Gastrocnemius medialis (tissue), 4 donors: ENCODE measurements around the gene BICD2. TPM values are rescaled to one million over a fixed set of nuclear protein-coding genes. Genes with fewer than 3 reads are reported as not detected.
"Not testable (repeated sequence)": the region's sequence is repeated elsewhere in the genome, so short reads cannot be mapped to it uniquely, and the experiment has no call there.

Experiments used
- ATAC-seq, 2 donors: fragments of 150-250 bp; one replicate each; pipeline ENCODE4 v1.9.1; 2016
- DNase-seq, 2 donors: peaks; one replicate each; pipeline ENCODE4 v3.0.0-alpha.2; 2019
- H3K27ac ChIP-seq, 4 donors: fragments of 200-600 bp; sonication (generic); 1 replicate in 1 of 4; 2 replicates in 3 of 4; pipeline ENCODE4 v1.5.1; 2016 to 2018; ENCODE audit warnings: mild to moderate bottlenecking in 2 of 4, moderate library complexity in 1 of 4
- H3K27me3 ChIP-seq, 3 donors: fragments of 200-600 bp; sonication (generic) in 2 of 3; 1 replicate in 1 of 3; 2 replicates in 2 of 3; pipeline versions ENCODE4 v1.5.1 to v1.6.0; 2016 to 2019; ENCODE audit warnings: mild to moderate bottlenecking in 1 of 3, moderate library complexity in 1 of 3
- H3K36me3 ChIP-seq, 2 donors: fragments of 200-600 bp; sonication (generic) in 1 of 2; one replicate each; pipeline ENCODE4 v1.5.1; 2017 to 2018
- H3K4me1 ChIP-seq, 2 donors: fragments of 200-600 bp; sonication (generic) in 1 of 2; one replicate each; pipeline ENCODE4 v1.5.1; 2016 to 2017; ENCODE audit warnings: mild to moderate bottlenecking in 2 of 2
- H3K4me3 ChIP-seq, 4 donors: fragments of 200-600 bp; sonication (generic) in 3 of 4; 1 replicate in 1 of 4; 2 replicates in 3 of 4; pipeline ENCODE4 v1.5.1; 2016 to 2019; ENCODE audit warnings: mild to moderate bottlenecking in 2 of 4
- H3K9me3 ChIP-seq, 3 donors: fragments of 200-600 bp; sonication (generic) in 2 of 3; 1 replicate in 1 of 3; 2 replicates in 2 of 3; pipeline ENCODE4 v1.5.1; 2016 to 2019
- CTCF ChIP-seq, 5 experiments: fragments of 450-650 bp in 3 of 5; fragments of 200-600 bp in 2 of 5; sonication (generic) in 2 of 5; IDR thresholded peaks in 4 of 5; conservative IDR thresholded peaks in 1 of 5; 1 replicate in 4 of 5; 2 replicates in 1 of 5; pipeline ENCODE4 v1.5.1; 2016 to 2019; ENCODE audit warnings: antibody characterized with exemption in 5 of 5, mild to moderate bottlenecking in 3 of 5, moderate library complexity in 3 of 5
- POLR2A ChIP-seq, 2 donors: fragments of 450-650 bp; IDR thresholded peaks; one replicate each; pipeline ENCODE4 v1.6.1; 2017; ENCODE audit warnings: antibody characterized with exemption in 2 of 2, mild to moderate bottlenecking in 2 of 2, moderate library complexity in 2 of 2
- in situ Hi-C, 4 donors: fragments of 200-750 bp; cut with MboI; loops; one replicate each; pipeline versions ENCODE4 v1.15.0 to v1.8.0; 2017; ENCODE audit warnings: low sequenced_read_pairs in 4 of 4
- intact Hi-C: fragments of 100-400 bp; cut with DNase I; formaldehyde crosslinking; loops from one replicate; pipeline ENCODE4 v1.15.1; 2023; ENCODE audit warnings: low total_unique reads
- total RNA-seq, 4 donors: library from RNA; depleted of rRNA; stranded (reverse); fragments of >200 nt; gene quantifications; one replicate each; pipeline versions ENCODE4 v1.1.0 to v1.2.3, GENCODE V29; 2016

Gene BICD2
- total RNA-seq, 4 donors from 2014 or later, result 21.5 to 54.6 (median 38.7) TPM

DNA sequence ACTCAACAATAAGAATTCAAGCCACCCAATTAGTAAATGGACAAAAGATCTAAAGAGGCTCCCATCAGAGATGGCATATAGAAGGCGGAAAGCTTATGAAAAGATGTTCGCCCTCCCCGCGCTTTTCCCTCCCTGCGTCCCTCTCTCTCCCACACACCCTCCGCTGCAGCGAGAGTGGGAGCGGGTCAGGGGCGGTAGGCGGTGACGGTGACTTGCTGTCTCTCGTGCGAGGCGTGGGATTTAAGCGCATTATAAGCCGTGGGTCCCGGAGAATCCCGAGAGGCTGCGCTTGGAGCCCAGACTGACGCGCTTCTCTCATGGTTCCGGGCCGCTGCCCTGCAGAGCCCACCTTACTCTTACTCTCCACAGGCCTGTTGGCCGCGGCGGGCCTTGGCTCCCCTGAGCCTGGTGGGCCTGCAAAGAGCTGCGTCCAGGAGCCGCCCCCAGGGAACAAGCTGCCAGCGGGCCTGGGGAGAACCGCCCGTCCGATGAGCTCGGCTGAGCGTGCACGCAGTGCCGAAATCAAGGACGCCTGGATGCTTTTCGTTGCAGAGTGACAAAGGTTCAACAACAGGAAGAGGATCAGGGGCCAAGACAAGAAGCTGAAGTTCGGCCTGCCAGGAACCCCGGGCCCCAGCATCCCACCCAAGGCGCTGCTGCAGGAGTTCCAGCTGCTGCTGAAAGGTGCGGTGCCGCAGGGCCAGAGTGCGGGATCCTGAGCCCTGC lies 42.6 kb upstream of the BICD2 start:
- TF ChIP-seq CTCF (IDR thresholded peaks at IDR 0.05 in 4 of 5, conservative IDR thresholded peaks at IDR 0.05 in 1 of 5), result no peak
- no peak for TF ChIP-seq POLR2A (IDR thresholded peaks at IDR 0.05)
- Histone ChIP-seq H3K9me3 (no peaks in the 10 kb centered on the region), H3K27me3 (peaks cover 71 to 83% (median 77%) of the 10 kb centered on the region in 3 donors), H3K4me1 (peaks cover 16 to 30% of the 10 kb centered on the region in 2 donors), H3K4me3 (peak overlapping the region in 1 of 4 donors; percentile 45), H3K27ac (no peak overlapping the region), H3K36me3 (no peaks in the 10 kb centered on the region)
- ATAC-seq (no peak), DNase-seq (no peak)
- in situ Hi-C loops (no loop called here), intact Hi-C loops (no loop called here)

GRCh38 chr9:92804727-92805126 lies 40.1 kb upstream of the BICD2 start:
- Histone ChIP-seq H3K4me1 (peaks cover 15 to 29% of the 10 kb centered on the region in 2 donors), H3K36me3 (no peaks in the 10 kb centered on the region), H3K4me3 (no peak overlapping the region), H3K9me3 (no peaks in the 10 kb centered on the region), H3K27ac (no peak overlapping the region), H3K27me3 (peaks cover 53 to 63% (median 58%) of the 10 kb centered on the region in 3 donors)
- ATAC-seq (no peak), DNase-seq (no peak)
- intact Hi-C loops (no loop called here), in situ Hi-C loops (no loop called here)
- TF ChIP-seq POLR2A (IDR thresholded peaks at IDR 0.05) (no peak), CTCF (IDR thresholded peaks at IDR 0.05 in 4 of 5, conservative IDR thresholded peaks at IDR 0.05 in 1 of 5) (no peak)

- ATAC-seq (no peak), DNase-seq (no peak)
- peaks cover 0 to 35% (median 7%) of the 10 kb centered on the region in 3 donors for H3K27me3 ChIP-seq
- no peaks in the 10 kb centered on the region for H3K4me1 ChIP-seq
- no peak for TF ChIP-seq POLR2A (IDR thresholded peaks at IDR 0.05)
- no peak overlapping the region for H3K4me3 ChIP-seq
- H3K36me3 ChIP-seq, result no peaks in the 10 kb centered on the region
- no peaks in the 10 kb centered on the region for H3K9me3 ChIP-seq
- in situ Hi-C loops, result loop anchor here in 2 of 4 donors (25.0 kb wide), 2 partner anchors 461 to 661 kb away; partner anchors contain the start of genes CENPP (in 1 of the 2) and NOL8 (in 1 of the 2)
- H3K27ac ChIP-seq, result no peak overlapping the region
- intact Hi-C loops, result loop anchor here (10.0 kb wide), 1 partner anchor 664 kb away; no protein-coding TSS in a partner anchor
These were observed 33.7 kb upstream of the BICD2 start for GRCh38 chr9:92798358-92798757.

DNA sequence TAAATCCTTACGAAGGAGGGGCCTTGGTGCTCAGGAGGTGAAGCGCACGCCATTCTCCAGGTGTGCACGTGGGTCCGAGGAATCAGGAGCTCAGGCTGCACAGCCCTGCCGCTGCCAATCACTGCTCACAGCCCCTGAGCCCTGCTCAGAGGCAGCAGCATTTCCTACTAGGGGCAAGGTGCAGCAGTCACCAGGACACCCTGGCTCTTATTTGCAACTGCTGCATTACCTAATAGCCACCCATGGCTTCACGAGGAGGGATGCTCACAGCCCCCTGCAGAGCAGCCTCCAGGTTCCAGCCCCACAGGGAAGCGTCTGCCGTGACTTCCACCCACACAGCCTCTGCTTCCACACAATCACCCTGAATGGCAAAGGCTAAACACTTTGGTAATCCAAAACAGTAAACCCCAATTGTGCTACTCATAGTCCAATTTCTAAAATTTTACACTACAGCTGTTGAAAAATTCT lies 31.7 kb upstream of the BICD2 start:
- peaks cover 0 to 28% (median 7%) of the 10 kb centered on the region in 3 donors for H3K27me3 ChIP-seq
- H3K9me3 ChIP-seq, ATAC-seq, H3K36me3 ChIP-seq, H3K27ac ChIP-seq, DNase-seq, H3K4me3 ChIP-seq, H3K4me1 ChIP-seq: not testable (repeated sequence)
- in situ Hi-C loops (loop anchor here in 2 of 4 donors (25.0 kb wide), 2 partner anchors 459 to 659 kb away; partner anchors contain the start of genes CENPP (in 1 of the 2) and NOL8 (in 1 of the 2)), intact Hi-C loops (loop anchor here (10.0 kb wide), 1 partner anchor 662 kb away; no protein-coding TSS in a partner anchor)

DNA sequence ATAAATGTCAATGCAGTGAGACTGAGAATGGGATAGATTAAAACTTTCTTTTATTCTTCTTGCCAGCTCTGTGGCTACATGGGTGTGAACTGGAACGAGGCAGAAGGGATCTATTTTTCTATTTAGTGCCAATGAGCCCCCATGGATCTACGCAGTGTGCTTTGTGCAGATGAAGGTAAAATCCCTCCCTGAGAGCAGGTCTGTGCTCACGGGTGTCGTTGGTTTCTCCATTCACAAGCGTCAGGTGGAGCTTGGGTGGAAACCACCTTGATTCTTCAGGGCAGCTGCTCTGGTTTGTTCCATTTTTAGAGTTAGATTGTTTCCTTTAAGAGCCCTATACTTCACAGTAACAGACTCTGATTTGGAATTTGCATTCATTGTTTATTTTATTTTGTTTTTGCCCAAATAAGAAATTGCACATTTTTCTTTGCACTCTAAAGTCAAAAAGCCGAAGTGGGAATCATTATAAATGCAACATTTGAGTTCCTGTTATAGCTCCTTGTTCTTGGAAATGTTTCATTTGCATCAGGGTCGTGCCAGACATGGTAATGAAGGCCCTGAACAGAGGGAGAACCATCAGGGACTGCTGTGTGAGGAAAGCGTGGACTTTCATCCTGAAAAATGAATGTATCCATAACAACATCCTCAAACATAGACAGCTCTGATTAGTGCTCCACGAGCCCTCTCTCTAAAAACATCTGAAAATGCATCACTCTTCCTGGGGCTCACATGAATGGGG lies 31.1 kb upstream of the BICD2 start:
- no peak for TF ChIP-seq POLR2A (IDR thresholded peaks at IDR 0.05)
- no peak for TF ChIP-seq CTCF (IDR thresholded peaks at IDR 0.05 in 4 of 5, conservative IDR thresholded peaks at IDR 0.05 in 1 of 5)
- no peak overlapping the region for H3K27ac ChIP-seq
- ATAC-seq, result no peak
- H3K36me3 ChIP-seq, result no peaks in the 10 kb centered on the region
- intact Hi-C loops (loop anchor here (10.0 kb wide), 1 partner anchor 661 kb away; no protein-coding TSS in a partner anchor), in situ Hi-C loops (loop anchor here in 2 of 4 donors (25.0 kb wide), 2 partner anchors 458 to 658 kb away; partner anchors contain the start of genes CENPP (in 1 of the 2) and NOL8 (in 1 of the 2))
- peaks cover 0 to 28% (median 7%) of the 10 kb centered on the region in 3 donors for H3K27me3 ChIP-seq
- H3K4me1 ChIP-seq, result no peaks in the 10 kb centered on the region
- no peak for DNase-seq
- H3K4me3 ChIP-seq, result no peak overlapping the region
- H3K9me3 ChIP-seq, result no peaks in the 10 kb centered on the region
